BJ (cell line): ENCODE measurements around the gene C6orf118. TPM values are rescaled to one million over a fixed set of nuclear protein-coding genes. Genes with fewer than 3 reads are reported as not detected.

ENCODE experiments used
- CTCF ChIA-PET: fragments of 350-600 bp; formaldehyde crosslinking; extraction: SDS; loops from one replicate; lab custom pipeline; 2021; ENCODE audit warnings: antibody characterized with exemption, inconsistent platforms; lab: Yijun Ruan, JAX
- POLR2A ChIA-PET: fragments of 300-600 bp; sonication (Branson Sonifier 250); formaldehyde crosslinking; extraction: SDS; loops from one replicate; lab custom pipeline; 2021; ENCODE audit warnings: antibody characterized with exemption; lab: Charles Lee
- DNase-seq: peaks from one replicate; pipeline ENCODE4 v3.0.0-alpha.2; 2011; ENCODE audit warnings: low read depth
- H3K27me3 ChIP-seq: 2 replicates; pipeline ENCODE4 v1.6.0; 2011; ENCODE audit warnings: low read length; ENCODE audit not compliant: control insufficient read depth, insufficient read depth
- H3K36me3 ChIP-seq: 2 replicates; pipeline ENCODE4 v1.5.1; 2011; ENCODE audit warnings: low read length; ENCODE audit not compliant: control insufficient read depth, insufficient read depth
- H3K4me3 ChIP-seq: 2 replicates; pipeline ENCODE4 v1.5.1; 2011; ENCODE audit warnings: low read depth, mild to moderate bottlenecking, control low read depth, low read length
- polyA plus RNA-seq: library from polyadenylated mRNA; depleted of rRNA; stranded (reverse); fragments of >200 nt; gene quantifications from 2 replicates; pipeline ENCODE4 v1.2.3, GENCODE V29; 2011
- TF ChIP-seq, protein P1 (sequence below): IDR thresholded peaks from 2 replicates; pipeline ENCODE4 v1.5.1; 2011; ENCODE audit warnings: low read depth, mild to moderate bottlenecking, control low read depth, inconsistent platforms, low read length, moderate library complexity; ENCODE audit not compliant: insufficient read depth

C6orf118 gene
- polyA plus RNA-seq, 1 experiment = not detected

GRCh38 chr6:165232731-165233488, 76.5 kb downstream of the C6orf118 start:
- CTCF ChIA-PET = no interaction called here
- POLR2A ChIA-PET = no interaction called here
- Histone ChIP-seq H3K4me3 (no peak overlapping the region), H3K27me3 (no peaks in the 10 kb centered on the region), H3K36me3 (no peaks in the 10 kb centered on the region)
- no peak for DNase-seq
- TF ChIP-seq, protein P1, sequence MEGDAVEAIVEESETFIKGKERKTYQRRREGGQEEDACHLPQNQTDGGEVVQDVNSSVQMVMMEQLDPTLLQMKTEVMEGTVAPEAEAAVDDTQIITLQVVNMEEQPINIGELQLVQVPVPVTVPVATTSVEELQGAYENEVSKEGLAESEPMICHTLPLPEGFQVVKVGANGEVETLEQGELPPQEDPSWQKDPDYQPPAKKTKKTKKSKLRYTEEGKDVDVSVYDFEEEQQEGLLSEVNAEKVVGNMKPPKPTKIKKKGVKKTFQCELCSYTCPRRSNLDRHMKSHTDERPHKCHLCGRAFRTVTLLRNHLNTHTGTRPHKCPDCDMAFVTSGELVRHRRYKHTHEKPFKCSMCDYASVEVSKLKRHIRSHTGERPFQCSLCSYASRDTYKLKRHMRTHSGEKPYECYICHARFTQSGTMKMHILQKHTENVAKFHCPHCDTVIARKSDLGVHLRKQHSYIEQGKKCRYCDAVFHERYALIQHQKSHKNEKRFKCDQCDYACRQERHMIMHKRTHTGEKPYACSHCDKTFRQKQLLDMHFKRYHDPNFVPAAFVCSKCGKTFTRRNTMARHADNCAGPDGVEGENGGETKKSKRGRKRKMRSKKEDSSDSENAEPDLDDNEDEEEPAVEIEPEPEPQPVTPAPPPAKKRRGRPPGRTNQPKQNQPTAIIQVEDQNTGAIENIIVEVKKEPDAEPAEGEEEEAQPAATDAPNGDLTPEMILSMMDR = no peak

DNA sequence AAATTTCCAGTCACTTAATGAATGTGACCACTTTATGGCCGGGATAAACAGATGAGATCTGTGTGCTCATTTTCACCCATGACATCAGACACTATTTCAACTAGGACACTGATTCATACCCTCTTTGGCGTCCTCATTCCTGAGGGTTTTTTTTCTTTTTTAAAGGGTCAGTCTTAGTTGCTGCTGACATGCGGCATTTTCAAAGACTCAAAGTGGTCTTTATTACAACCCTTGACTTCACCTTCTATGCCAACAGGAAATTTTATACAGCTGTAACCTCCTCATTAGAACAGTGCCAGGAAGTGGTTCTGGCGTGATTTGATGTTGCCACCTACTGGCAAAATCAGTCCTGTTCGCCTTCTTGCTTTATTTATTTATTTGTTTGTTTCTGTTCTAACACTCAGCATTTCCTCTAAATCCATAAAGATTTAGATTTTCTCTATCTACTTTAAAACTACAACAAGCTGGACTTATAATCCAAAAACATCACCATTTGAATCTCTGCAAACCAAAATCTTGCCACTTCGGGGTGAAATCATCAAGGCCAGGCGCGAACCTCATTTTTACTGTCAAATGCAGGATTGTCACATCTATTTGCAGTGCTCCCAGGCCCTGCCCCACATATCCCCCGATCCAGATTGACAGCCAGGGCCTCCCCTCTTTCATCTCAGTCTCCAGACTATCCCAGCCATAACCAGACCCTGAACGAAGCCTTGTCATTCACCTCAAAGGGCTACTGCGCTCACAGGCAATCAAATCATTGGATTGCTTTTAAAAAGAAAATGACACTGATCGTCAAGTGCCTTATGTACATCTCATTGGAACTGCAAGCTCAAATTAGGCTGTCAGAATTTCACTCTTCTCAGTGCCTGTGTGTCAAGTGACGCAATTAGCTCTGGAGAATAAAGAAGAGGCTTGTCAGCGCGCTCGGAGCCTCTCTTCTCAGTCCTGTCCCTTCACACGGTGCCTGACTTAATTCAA, 77.5 kb downstream of the C6orf118 start:
- no peaks in the 10 kb centered on the region for H3K36me3 ChIP-seq
- CTCF ChIA-PET = interaction anchor here (0.7 to 1.0 kb wide), 2 partner anchors 10 to 176 kb away, joined by 3 read pairs; no protein-coding TSS in a partner anchor

DNA sequence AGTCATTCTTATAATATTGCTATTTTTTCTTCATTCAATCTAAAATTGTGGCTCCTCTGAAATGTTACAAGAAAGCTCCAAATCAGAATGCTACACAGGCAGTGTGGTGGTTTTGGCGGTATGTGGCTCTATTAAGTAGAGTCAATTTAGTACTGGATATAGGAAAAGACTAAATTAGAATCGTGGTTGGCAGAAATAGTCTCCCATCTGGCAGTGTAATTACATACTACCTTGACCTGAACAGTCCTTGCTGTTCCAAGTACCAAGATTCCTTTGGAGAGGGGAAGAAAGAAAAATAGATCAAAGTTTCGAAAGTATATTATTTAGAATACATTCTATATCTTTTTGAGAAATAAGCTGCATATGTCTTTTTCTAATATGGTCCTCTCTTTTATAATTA, 78.2 kb downstream of the C6orf118 start:
- no peak overlapping the region for H3K4me3 ChIP-seq
- DNase-seq = no peak
- H3K27me3 ChIP-seq = no peaks in the 10 kb centered on the region
- H3K36me3 ChIP-seq = no peaks in the 10 kb centered on the region
- TF ChIP-seq, protein P1 = no peak
- CTCF ChIA-PET = interaction anchor here (0.7 to 1.0 kb wide), 2 partner anchors 11 to 175 kb away, joined by 3 read pairs; no protein-coding TSS in a partner anchor
- POLR2A ChIA-PET = no interaction called here

More for the DNA sequence above, 77.5 kb downstream of the C6orf118 start:
- TF ChIP-seq, protein P1 = no peak
- POLR2A ChIA-PET = no interaction called here
- H3K4me3 ChIP-seq = no peak overlapping the region
- DNase-seq = no peak
- H3K27me3 ChIP-seq = no peaks in the 10 kb centered on the region
